Activated T-cell treated with anti-CD3 and anti-CD28 coated beads for 48 hours (primary cell): Measurements from ENCODE around the gene HOMER2.
A peak's percentile ranks its signal among the peaks of the same experiment; 100 is the strongest.
"Not testable (repeated sequence)": the region's sequence is repeated elsewhere in the genome, so short reads cannot be mapped to it uniquely, and the experiment has no call there.

Experiments used
- DNase-seq: peaks from one replicate; pipeline ENCODE4 v3.0.0-alpha.2; 2020; ENCODE audit warnings: low read depth

The HOMER2 gene

GRCh38 chr15:82831894-82832600, 120.5 kb downstream of the HOMER2 start:
- no peak for DNase-seq

GRCh38 chr15:82830427-82831173, 121.9 kb downstream of the HOMER2 start:
- no peak for DNase-seq

DNA sequence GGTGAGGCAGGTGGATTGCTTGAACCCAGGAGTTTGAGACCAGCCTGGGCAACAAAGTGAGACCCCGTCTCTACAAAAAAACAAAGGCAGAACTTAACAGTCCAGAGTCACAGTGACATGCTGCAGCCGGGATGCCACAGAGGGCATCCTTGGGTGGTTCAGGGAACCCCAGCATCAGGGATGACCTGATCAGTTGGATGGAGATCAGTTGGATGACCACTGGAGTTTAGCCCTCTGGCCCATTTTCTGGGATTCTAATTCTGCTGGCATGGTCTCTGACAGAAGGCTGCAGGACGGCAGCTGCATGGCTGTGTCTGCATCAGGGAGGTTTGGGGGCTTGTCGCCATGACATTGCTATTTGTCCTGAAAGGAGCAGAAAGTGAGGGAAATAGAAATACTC, 123.3 kb downstream of the HOMER2 start:
- no peak for DNase-seq

DNA sequence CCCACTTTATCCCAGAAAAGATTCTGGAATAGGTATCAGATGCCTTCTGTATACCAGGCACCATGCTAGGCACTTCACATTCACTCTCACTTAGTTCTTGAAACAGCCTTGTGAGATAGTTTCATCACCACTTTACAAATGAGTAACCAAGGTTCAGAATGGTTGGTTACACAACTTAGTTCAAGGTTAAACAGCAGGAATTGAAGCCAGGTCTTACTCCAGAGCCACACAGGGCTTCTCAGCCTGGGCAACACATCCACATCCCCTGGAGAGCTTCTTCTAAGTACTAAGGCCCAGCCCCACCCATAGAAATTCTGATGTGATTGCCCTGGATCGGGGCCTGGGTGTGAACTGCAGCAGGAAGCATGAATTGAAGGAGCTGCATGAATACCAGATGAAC, 124.4 kb downstream of the HOMER2 start:
- no peak for DNase-seq

- DNase-seq: no peak
Measured at GRCh38 chr15:82823049-82823448, 129.5 kb downstream of the HOMER2 start.

GRCh38 chr15:82821851-82822250, 130.7 kb downstream of the HOMER2 start:
- not testable (repeated sequence) for DNase-seq

DNA sequence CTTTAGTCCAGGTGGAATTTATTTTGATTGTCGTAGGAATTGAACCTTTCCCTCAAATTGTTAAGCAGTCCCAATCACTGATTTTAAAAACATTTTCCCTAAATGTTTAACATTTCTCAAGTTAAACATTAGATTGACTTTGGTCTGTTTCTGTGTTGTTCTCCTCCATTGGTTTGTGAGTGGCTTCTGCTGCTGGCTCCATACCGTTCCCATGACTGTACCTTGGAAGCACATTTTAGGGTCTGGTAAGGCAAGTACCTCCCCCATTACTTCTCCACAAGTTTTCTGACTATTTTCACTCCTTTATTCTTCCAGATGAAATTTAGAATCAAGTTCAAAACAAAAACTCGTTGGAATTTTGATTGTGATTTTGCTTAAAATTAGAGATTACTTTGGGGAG, 131.1 kb downstream of the HOMER2 start:
- DNase-seq: not testable (repeated sequence)

DNA sequence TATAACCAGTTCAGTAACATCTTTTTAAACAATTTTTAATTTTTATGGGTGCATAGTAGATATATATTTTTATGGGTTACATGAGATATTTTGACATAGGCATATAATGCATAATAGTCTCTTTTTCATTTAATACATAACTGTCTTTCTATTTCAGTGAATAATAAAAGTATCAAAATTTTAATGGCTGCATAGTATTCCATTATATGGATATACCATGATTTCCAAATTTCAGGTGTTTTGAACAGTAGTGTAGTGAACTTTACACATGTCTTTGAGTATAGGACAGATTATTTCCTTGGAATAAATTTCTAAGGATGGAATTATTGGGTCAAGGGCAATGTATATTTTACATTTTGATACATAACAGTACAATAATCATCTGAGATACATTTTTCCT, 132.4 kb downstream of the HOMER2 start:
- no peak for DNase-seq

GRCh38 chr15:82812994-82813393, 139.5 kb downstream of the HOMER2 start:
- no peak for DNase-seq

- no peak for DNase-seq
Measured at GRCh38 chr15:82810890-82811426, 141.6 kb downstream of the HOMER2 start.

DNA sequence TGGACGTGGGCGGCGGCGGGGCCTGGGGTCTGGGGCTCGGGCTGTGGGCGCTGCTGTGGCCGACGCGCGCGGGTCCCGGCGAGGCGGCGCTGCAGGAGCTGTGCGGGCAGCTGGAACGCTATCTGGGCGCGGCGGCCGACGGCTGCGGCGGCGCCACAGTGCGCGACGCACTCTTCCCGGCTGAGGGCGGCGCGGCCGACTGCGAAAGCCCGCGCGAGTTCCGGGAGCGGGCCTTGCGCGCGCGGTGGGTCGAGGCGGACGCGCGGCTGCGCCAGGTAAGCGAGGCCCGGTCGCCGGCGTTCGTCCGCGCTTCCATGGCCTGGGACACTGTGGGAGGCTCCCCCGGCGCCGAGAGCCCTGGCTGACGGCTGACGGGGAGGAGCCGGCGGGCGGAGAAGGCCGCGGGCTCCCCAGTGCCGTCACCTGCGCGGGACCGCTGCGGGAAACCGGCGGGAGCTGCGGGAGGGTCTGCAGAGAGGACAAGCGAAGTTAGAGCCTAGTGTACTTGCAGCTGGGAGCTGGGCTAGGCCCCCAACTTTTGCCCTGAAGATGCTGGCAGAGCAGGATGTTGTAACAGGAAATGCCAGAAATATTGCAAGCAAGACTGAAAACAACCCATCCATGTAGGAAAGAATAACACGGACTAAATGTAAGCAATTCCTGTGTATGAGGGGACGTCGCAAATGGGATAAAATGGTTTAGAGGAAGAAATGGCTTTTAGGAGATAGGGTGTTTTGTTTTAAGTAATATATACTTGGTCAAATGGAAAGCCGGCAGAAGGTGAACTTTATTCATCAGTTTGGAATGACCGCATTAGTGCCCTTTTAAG, 142.2 kb downstream of the HOMER2 start:
- peak; percentile 31 for DNase-seq

DNA sequence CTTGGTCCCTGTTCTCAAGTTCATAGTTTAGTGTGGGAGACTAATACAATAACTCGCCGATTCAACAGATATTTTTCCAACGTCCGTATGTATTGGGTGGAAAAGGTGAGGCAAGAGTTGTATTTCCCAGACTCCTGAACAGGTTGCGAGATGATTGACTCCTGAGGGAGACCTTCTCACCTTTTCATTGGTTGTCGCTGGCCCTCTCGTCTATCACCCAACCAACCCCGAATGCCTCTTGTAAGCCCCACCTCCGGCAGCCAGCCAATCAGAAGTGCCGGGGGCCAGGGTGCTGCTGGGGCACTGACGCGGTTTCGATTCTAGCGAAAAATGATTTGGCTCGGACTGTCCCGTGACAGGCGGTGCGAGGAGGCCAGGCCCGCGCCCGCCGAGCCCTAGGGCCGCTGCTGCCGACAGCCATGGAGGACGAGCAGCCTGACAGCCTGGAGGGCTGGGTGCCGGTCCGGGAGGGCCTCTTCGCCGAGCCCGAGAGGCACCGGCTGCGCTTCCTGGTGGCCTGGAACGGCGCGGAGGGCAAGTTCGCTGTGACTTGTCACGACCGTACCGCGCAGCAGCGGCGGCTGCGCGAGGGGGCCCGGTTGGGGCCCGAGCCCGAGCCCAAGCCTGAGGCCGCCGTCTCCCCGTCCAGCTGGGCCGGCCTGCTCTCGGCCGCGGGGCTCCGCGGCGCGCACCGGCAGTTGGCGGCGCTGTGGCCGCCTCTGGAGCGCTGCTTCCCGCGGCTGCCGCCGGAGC, 143.0 kb downstream of the HOMER2 start, which contains the start of gene WHAMM:
WHAMM (plus strand) TSS at position 321 of the 753 bp plus-strand sequence; CDS start at position 420, 99 bp downstream.
- DNase-seq: peak; percentile 92

- no peak for DNase-seq
Measured at GRCh38 chr15:82808634-82809041, 143.9 kb downstream of the HOMER2 start.

DNA sequence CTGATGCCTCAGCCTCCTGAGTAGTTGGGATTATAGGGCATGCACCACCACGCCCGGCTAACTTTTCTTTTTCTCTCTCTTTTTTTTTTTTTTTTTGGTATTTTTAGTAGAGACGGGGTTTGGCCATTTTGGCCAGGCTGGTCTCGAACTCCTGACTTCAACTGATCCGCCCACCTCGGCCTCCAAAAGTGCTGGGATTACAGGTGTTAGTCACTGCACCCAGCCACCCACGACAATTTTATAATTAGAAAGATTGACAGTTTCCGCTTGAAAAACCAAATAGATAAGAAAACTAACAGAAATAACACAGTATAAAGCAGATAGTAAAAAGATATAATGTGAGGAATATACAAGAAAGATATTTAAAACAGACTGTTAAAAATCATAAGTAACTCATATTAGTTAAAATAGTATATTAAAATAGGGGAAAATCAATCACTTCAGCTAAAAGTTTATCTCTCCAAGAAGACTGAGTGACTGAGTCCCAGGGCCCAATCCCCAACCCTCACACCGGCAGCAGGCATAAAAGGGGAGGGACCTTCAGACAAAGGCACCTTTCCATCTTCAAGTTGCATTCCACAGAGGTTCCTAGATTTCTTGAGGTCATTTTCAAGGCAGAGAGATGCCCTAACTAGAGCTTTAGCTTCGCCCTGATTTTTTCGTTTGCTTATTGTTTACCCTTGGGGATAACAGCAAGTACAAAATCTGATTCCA, 144.4 kb downstream of the HOMER2 start:
- no peak for DNase-seq

DNA sequence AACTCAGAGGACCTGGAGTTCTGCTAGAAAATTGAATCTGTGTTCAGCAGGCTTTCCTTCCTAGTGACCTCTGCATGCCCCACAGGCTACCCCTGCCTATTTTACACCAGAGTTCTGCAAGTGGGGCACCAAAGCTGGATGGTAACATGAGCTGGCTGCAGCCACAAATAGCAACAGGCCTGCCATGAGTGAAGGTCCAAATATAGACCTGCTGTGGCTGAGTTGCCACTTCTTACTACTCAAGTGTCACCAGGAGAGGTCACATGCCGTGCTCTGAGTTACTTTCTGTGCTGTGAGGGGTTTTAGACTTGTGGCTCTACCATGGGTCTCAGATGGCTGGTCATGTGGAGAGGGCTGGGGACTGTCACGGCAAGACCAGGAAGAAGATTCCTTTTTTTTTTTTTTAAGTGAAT, 146.5 kb downstream of the HOMER2 start, which contains the start of gene FSD2:
FSD2 (minus strand) TSS at position 76 of the 413 bp plus-strand sequence. CDS start 18,679 bp downstream, outside the sequence.
- no peak for DNase-seq

- no peak for DNase-seq
Measured at GRCh38 chr15:82804575-82804949, 148.0 kb downstream of the HOMER2 start.

GRCh38 chr15:82803793-82804574, 148.5 kb downstream of the HOMER2 start:
- no peak for DNase-seq

DNA sequence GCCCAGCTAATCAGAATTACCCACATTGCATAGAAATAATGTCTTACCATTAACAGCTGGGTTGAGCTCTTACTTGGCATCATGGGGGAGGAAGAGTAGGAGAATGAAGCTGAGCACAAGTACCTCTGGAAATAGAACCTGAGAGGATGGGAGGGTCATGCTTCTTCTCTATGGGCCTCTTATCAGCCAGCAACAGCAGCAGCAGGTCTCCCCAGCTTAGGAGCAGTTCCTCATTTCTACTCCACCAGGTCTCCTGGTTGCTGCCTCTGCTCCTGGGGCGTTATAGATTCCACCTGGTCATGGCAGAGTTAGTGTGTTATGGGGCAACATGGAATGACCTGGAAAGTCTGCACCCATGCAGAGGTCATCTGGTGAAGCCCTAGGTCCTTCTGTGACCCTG, 150.0 kb downstream of the HOMER2 start:
- no peak for DNase-seq

- DNase-seq: no peak
Measured at GRCh38 chr15:82799183-82799841, 153.2 kb downstream of the HOMER2 start.
